Measurements from ENCODE around the gene FOXD1. TPM values are rescaled to one million over a fixed set of nuclear protein-coding genes. Genes with fewer than 3 reads are reported as not detected.

FOXD1 gene
- 0.74 TPM for total RNA-seq
- long read RNA-seq, partial matches to known transcripts, result 0 of 1 reads
- long read RNA-seq, other reads (novel, unspliced or antisense), result 0 of 1 reads

DNA sequence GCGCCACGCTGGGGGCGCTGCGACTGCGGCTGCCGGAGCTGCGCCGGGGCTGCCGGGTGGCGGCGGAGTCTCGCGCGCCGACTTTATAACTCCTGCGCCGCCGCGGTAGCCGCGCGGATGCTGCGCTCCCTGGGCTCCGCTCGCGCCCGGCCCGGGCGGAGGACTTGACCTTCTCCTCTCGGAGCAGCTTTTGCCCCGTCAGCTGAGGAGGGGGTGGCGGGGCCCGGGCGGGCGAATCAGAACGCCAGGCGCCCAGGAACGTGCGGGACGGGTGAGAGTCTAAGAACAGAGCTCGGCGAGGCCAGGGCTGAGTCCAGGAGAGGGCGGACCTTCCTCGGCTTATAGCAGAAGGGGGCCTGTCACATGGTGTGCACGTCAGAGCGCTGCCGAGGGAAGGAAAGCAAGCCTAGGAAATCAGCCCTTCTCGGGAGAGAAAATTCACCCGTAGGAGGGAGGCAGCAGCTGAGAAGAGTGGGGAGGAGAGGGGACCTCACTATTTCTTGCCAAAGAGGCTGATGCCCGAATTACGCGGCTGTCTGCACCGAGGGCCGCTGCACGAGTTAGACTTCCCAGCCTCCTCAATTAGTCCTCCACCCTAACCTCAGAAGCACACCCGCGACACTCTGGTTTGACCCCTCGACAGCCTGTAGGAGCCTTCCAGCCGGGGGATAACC lies at the start of gene FOXD1:
TSS of gene FOXD1 (minus strand) at position 315 of the 674 bp plus-strand sequence. CDS start 415 bp downstream, outside the sequence.
- no peaks in the 10 kb centered on the region for H3K36me3 ChIP-seq
- H3K27ac ChIP-seq, result no peak within 1 kb of the TSS
- intact Hi-C loops (cut with DNase I), result no loop called here
- peak within 1 kb of the TSS; percentile 52 for H3K4me3 ChIP-seq
- peaks cover 26% of the 10 kb centered on the region for H3K4me1 ChIP-seq
- DNase-seq (peak; percentile 53), ATAC-seq (peak; percentile 64)
- no peaks in the 10 kb centered on the region for H3K9me3 ChIP-seq
- peaks cover 86% of the 10 kb centered on the region for H3K27me3 ChIP-seq (ENCODE audit: low read depth)
- TF ChIP-seq, protein P1, sequence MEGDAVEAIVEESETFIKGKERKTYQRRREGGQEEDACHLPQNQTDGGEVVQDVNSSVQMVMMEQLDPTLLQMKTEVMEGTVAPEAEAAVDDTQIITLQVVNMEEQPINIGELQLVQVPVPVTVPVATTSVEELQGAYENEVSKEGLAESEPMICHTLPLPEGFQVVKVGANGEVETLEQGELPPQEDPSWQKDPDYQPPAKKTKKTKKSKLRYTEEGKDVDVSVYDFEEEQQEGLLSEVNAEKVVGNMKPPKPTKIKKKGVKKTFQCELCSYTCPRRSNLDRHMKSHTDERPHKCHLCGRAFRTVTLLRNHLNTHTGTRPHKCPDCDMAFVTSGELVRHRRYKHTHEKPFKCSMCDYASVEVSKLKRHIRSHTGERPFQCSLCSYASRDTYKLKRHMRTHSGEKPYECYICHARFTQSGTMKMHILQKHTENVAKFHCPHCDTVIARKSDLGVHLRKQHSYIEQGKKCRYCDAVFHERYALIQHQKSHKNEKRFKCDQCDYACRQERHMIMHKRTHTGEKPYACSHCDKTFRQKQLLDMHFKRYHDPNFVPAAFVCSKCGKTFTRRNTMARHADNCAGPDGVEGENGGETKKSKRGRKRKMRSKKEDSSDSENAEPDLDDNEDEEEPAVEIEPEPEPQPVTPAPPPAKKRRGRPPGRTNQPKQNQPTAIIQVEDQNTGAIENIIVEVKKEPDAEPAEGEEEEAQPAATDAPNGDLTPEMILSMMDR (IDR thresholded peaks at IDR 0.05), result no peak

DNA sequence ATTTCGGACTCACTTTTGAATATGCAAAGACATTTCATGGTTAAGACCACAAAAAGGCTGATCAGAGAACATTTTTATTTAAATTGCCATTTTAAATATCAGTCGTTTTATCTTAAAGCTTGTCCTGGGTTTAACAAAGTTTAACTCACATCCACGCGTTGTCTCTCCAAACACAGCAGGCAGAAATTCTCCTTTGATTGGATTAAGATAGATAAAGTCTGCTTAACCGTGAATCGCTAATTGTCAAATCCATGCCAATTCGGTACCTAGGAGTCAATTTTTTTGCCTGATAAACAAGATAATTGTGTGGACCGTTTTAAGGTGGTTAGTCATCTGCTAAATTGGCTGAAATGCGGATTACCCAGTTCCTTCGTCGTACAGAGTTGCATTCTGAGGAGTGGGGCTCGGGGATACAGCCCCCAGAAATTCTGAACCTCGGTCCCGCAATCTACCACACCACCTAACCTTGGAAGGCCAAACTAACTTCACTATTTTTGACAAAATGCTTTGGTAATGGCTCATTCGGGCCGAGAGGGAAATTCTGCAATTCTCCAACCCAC lies 49.0 kb upstream of the FOXD1 start:
- intact Hi-C loops (cut with DNase I), result no loop called here
- TF ChIP-seq, protein P1 (IDR thresholded peaks at IDR 0.05), result no peak
- Histone ChIP-seq H3K4me3 (peak overlapping the region; percentile 82), H3K27me3 (ENCODE audit: low read depth) (no peaks in the 10 kb centered on the region), H3K36me3 (peaks cover 14% of the 10 kb centered on the region), H3K9me3 (no peaks in the 10 kb centered on the region), H3K27ac (peak overlapping the region; percentile 98), H3K4me1 (peaks cover 25% of the 10 kb centered on the region)
- no peak for DNase-seq
- ATAC-seq, result no peak

- Histone ChIP-seq H3K4me1 (peaks cover 25% of the 10 kb centered on the region), H3K4me3 (no peak overlapping the region), H3K27ac (no peak overlapping the region), H3K27me3 (ENCODE audit: low read depth) (no peaks in the 10 kb centered on the region), H3K9me3 (no peaks in the 10 kb centered on the region), H3K36me3 (peaks cover 8% of the 10 kb centered on the region)
- intact Hi-C loops (cut with DNase I), result no loop called here
- TF ChIP-seq, protein P1 (IDR thresholded peaks at IDR 0.05), result no peak
- DNase-seq (no peak), ATAC-seq (no peak)
Observed at GRCh38 chr5:73496984-73497457, 48.4 kb upstream of the FOXD1 start.

DNA sequence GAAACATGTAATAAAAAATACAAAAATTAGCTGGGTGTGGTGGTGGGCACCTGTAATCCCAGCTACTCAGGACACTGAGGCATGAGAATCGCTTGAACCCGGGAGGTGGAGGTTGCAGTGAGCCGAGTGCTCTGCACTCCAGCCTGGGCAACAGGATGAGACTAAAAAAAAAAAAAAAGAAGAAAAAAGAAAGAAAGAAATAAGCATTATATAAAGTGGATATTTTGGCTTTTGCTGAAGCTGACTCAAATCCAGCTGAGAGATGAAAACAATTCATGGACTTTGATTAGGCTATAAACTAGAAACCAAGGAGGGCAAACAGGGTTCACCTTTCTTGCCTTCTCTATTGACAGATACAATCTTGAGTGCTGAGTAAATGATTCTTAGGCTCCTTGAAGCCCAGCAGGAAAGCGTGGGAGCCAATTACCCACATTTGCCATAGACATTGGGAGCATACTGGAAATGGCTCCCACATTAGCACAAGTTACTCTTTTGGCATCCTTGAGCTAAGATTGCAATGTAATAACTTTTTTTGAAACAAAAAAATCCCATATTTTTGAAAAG lies 47.3 kb upstream of the FOXD1 start:
- Histone ChIP-seq H3K27ac (no peak overlapping the region), H3K4me1 (peaks cover 24% of the 10 kb centered on the region), H3K9me3 (no peaks in the 10 kb centered on the region), H3K4me3 (no peak overlapping the region), H3K36me3 (no peaks in the 10 kb centered on the region), H3K27me3 (ENCODE audit: low read depth) (no peaks in the 10 kb centered on the region)
- TF ChIP-seq, protein P1 (IDR thresholded peaks at IDR 0.05), result no peak
- ATAC-seq (no peak), DNase-seq (no peak)
- intact Hi-C loops (cut with DNase I), result no loop called here

DNA sequence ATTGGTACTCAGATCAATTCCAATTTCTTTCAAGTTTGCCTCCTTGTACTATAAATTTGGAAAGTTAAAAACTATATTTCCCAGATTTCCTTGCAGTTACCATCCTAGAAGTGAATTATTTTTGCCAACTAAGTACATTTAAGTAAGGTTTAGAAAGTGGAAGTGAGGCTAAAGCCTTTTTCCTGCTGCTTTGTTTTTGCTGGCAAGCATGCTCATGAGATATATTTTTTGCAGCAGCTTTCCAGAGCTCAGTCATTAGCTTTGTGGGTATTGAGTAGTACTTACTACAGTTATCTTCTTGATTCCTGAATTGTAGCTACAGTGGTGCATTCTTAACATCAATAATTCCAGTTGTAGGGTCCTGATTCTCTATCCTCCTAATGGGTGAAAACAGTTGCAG lies 46.1 kb upstream of the FOXD1 start:
- TF ChIP-seq, protein P1 (IDR thresholded peaks at IDR 0.05), result no peak
- Histone ChIP-seq H3K4me3 (no peak overlapping the region), H3K36me3 (no peaks in the 10 kb centered on the region), H3K27me3 (ENCODE audit: low read depth) (no peaks in the 10 kb centered on the region), H3K27ac (no peak overlapping the region), H3K9me3 (no peaks in the 10 kb centered on the region), H3K4me1 (peaks cover 12% of the 10 kb centered on the region)
- intact Hi-C loops (cut with DNase I), result no loop called here
- DNase-seq, result no peak
- no peak for ATAC-seq

Measured in lower lobe of right lung (tissue), 2 donors.